Heart left ventricle (tissue), 13 donors: ENCODE results near the gene RNPS1.

Source experiments
- POLR2A ChIP-seq, 2 donors: fragments of 450-650 bp; IDR thresholded peaks; one replicate each; pipeline ENCODE4 v1.6.1; 2017; ENCODE audit warnings: antibody characterized with exemption in 2 of 2, mild to moderate bottlenecking in 2 of 2, moderate library complexity in 2 of 2
- TF ChIP-seq, protein P1 (sequence below), 12 donors: fragments of 200-600 bp; sonication (generic) in 4 of 12; IDR thresholded peaks; one replicate each; pipeline versions ENCODE4 v1.5.0 to v1.8.0; 2018 to 2022; ENCODE audit warnings: antibody characterized with exemption in 12 of 12, mild to moderate bottlenecking in 5 of 12
- donor health status: ischemic (EF 13 %, LVEDD 7.1; RV severe dilation, severe dysfunction).
- donor health status: DM: no; HTN: yes; CAD: no.
- donor health status: DM: no; HTN: no; CAD: no.
- donor health status: ischemic (EF 25% LVEDD 6.9; RV normal size, moderate dysfunction).
- donor health status: ischemic (EF 25% LVEDD 5.7; RV mildly dilated, moderate dysfunction).
- donor health status: ischemic (EF 35%, LVEDD 5.7; RV mildly dilated, moderate dysfunction).
- donor health status: nonischemic (EF 11% LVEDD 7.7; RV severe dilation, severe dysfunction).
- donor health status: DM: yes; HTN: yes; CAD: no.
- donor health status: PGD.
- donor health status: ischemic (EF 29% LVEDD 5.4; RV normal size, mild dysfunction).
- donor health status: nonischemic (EF 23%, LVEDD 6.1; RV moderate dilation, normal function).

DNA sequence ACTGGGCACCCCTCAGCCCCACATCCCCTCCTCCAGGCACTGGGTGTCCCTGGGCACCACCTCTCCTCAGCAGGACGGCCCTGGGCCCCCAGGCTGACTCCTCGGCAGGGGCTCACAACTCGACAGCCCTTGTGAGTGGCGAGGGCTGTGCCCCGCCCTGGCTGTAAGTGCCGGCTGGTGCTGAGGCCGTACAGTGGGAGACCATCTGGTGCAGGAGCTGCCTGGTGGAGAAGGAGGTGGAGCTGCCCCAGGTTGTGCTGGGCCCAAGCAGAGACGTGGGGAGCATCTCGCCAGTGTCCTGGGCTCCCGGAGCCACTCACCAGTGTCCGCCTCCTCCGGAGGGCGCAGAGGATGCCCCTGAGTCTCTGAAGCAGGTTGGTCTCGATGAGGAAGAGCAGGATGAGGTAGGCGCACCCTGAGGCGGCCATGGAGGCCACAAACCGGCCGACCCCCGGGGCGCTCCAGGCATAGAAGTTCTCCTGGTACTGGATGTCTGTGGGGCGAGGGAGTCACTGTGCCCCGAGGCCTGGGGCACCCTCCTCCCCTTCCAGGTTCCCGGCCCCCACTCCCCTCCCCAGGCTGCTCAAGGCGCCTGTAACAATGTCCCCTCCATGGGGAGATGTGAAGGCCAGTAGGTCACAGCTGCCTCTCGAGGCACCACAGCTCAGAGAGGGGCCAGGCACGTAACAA lies 15.1 kb upstream of the RNPS1 start:
- TF ChIP-seq, protein P1, sequence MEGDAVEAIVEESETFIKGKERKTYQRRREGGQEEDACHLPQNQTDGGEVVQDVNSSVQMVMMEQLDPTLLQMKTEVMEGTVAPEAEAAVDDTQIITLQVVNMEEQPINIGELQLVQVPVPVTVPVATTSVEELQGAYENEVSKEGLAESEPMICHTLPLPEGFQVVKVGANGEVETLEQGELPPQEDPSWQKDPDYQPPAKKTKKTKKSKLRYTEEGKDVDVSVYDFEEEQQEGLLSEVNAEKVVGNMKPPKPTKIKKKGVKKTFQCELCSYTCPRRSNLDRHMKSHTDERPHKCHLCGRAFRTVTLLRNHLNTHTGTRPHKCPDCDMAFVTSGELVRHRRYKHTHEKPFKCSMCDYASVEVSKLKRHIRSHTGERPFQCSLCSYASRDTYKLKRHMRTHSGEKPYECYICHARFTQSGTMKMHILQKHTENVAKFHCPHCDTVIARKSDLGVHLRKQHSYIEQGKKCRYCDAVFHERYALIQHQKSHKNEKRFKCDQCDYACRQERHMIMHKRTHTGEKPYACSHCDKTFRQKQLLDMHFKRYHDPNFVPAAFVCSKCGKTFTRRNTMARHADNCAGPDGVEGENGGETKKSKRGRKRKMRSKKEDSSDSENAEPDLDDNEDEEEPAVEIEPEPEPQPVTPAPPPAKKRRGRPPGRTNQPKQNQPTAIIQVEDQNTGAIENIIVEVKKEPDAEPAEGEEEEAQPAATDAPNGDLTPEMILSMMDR (IDR thresholded peaks at IDR 0.05): no peak
- TF ChIP-seq POLR2A (IDR thresholded peaks at IDR 0.05): no peak
